Cardiac fibroblast (primary cell): ENCODE data around the gene SH3BP1.

ENCODE experiments used
- DNase-seq, 2 donors: peaks; one replicate each; pipeline versions ENCODE4 v3.0.0 to v3.0.0-alpha.2; 2010; ENCODE audit warnings: low read depth in 2 of 2
- H3K4me3 ChIP-seq, 2 donors: replicated peaks in 1 of 2; 1 replicate in 1 of 2; 2 replicates in 1 of 2; pipeline ENCODE4 v1.5.1; 2011; ENCODE audit warnings: low read depth in 2 of 2, low read length in 2 of 2, mild to moderate bottlenecking in 2 of 2, moderate library complexity in 1 of 2
- CTCF ChIP-seq: IDR thresholded peaks from one replicate; pipeline ENCODE4 v1.5.1; 2011; ENCODE audit warnings: low read depth, mild to moderate bottlenecking, low read length, inconsistent platforms

Gene SH3BP1

GRCh38 chr22:37696657-37697537, 57.4 kb downstream of the SH3BP1 start, which contains the start of gene TRIOBP:
TSS of gene TRIOBP (plus strand) at chr22:37697048. CDS start at chr22:37701366, 4,318 bp downstream.
- TF ChIP-seq CTCF, result peak; percentile 32
- DNase-seq, result peak; percentile 93 to 96
- H3K4me3 ChIP-seq, result peak within 1 kb of the TSS in 1 of 2 donors; percentile 47

- H3K4me3 ChIP-seq, result peak overlapping the region in 1 of 2 donors; percentile 47
- no peak for TF ChIP-seq CTCF
- no peak for DNase-seq
These were observed 58.0 kb downstream of the SH3BP1 start for GRCh38 chr22:37697538-37697835.

- no peak for TF ChIP-seq CTCF
- no peak overlapping the region for H3K4me3 ChIP-seq
- DNase-seq, result peak; percentile 22 to 54
These were observed 61.8 kb downstream of the SH3BP1 start for GRCh38 chr22:37701141-37701786.

GRCh38 chr22:37703906-37704305, 64.4 kb downstream of the SH3BP1 start:
- peak in 1 of 2 donors; percentile 13 for DNase-seq
- no peak for TF ChIP-seq CTCF
- no peak overlapping the region for H3K4me3 ChIP-seq

- no peak for DNase-seq
- no peak overlapping the region for H3K4me3 ChIP-seq
These were observed 65.2 kb downstream of the SH3BP1 start for GRCh38 chr22:37704645-37705044.

GRCh38 chr22:37705205-37705604, 65.7 kb downstream of the SH3BP1 start:
- no peak overlapping the region for H3K4me3 ChIP-seq
- TF ChIP-seq CTCF, result no peak

More at GRCh38 chr22:37704645-37705044, 65.2 kb downstream of the SH3BP1 start:
- TF ChIP-seq CTCF, result no peak

More at GRCh38 chr22:37705205-37705604, 65.7 kb downstream of the SH3BP1 start:
- DNase-seq, result no peak
